ENCODE results near the gene KNSTRN.

Gene KNSTRN

DNA sequence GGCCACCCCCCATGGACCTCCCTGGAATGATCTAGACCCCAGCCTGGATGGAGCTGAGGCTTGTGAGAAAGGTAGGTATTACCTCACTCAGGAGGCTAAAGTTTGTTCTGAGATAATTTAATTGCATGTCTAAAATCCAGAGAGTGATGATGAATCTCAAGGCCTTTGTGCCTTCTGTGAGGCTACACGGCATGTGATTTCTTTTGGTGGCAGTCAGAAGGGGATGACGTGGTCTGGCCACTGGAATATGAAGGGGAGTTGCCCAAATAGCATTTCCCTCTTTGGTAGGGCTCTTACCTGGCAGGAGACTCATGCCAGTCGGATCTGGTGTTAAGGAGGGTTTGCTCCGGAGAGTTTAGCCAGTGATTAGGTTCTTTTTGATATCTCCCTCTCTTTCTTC is 60.7 kb downstream of the KNSTRN start:
- FAIRE-seq = no peak

GRCh38 chr15:40443846-40444245 is 61.3 kb downstream of the KNSTRN start:
- FAIRE-seq (no peak), DNase-seq (ENCODE audit: insufficient read length, low spot score) (no peak)

More for the DNA sequence above, 60.7 kb downstream of the KNSTRN start:
- DNase-seq (ENCODE audit: insufficient read length, low spot score) = no peak

Measured in GM19239 (cell line).